A673 (cell line): ENCODE data around the gene P3H3. TPM values are rescaled to one million over a fixed set of nuclear protein-coding genes. Genes with fewer than 3 reads are reported as not detected.
A peak's percentile ranks its signal among the peaks of the same experiment; 100 is the strongest.
"Not testable (repeated sequence)": the region's sequence is repeated elsewhere in the genome, so short reads cannot be mapped to it uniquely, and the experiment has no call there.

Source experiments
- BruUV-seq: library from RNA; stranded (reverse); fragments of 400-500 nt; replicated peaks from 2 replicates; lab custom pipeline; 2021; lab: Mats Ljungman, UMichigan
- CTCF ChIA-PET: fragments of 300-600 bp; sonication (Branson Sonifier 250); formaldehyde crosslinking; loops from one replicate; lab custom pipeline; 2022; ENCODE audit warnings: antibody characterized with exemption; lab: Charles Lee
- POLR2A ChIA-PET: fragments of 300-600 bp; sonication (Branson Sonifier 250); formaldehyde crosslinking; loops from one replicate; lab custom pipeline; 2022; ENCODE audit warnings: antibody characterized with exemption; ENCODE audit not compliant: low non-redundant PET; lab: Charles Lee
- DNase-seq: peaks from one replicate; pipeline ENCODE4 v3.0.0-alpha.2; 2015; ENCODE audit warnings: low spot score
- H3K27ac ChIP-seq: fragments of 200-600 bp; sonication (generic); 2 replicates; pipeline ENCODE4 v1.5.1; 2016; ENCODE audit warnings: mixed run types, low read depth, mild to moderate bottlenecking, mixed read lengths, antibody characterized with exemption, low read length; ENCODE audit not compliant: poor library complexity, severe bottlenecking
- H3K27me3 ChIP-seq: fragments of 200-600 bp; sonication (generic); replicated peaks from 2 replicates; pipeline ENCODE4 v1.6.1; 2017; ENCODE audit warnings: mixed run types, low read depth, mild to moderate bottlenecking, mixed read lengths, antibody characterized with exemption, low read length; ENCODE audit not compliant: insufficient read depth, poor library complexity
- H3K36me3 ChIP-seq: fragments of 200-600 bp; sonication (generic); 2 replicates; pipeline ENCODE4 v1.6.1; 2016; ENCODE audit warnings: mixed run types, mild to moderate bottlenecking, mixed read lengths, antibody characterized with exemption, low read length; ENCODE audit not compliant: insufficient read depth, poor library complexity, severe bottlenecking
- H3K4me1 ChIP-seq: fragments of 200-600 bp; sonication (generic); 2 replicates; pipeline ENCODE4 v1.6.1; 2017; ENCODE audit warnings: mixed run types, mild to moderate bottlenecking, mixed read lengths, antibody characterized with exemption, low read length; ENCODE audit not compliant: insufficient read depth, poor library complexity, severe bottlenecking
- H3K4me3 ChIP-seq: fragments of 200-600 bp; sonication (generic); 2 replicates; pipeline ENCODE4 v1.5.1; 2016; ENCODE audit warnings: low read depth, mixed run types, mild to moderate bottlenecking, mixed read lengths, low read length; ENCODE audit not compliant: poor library complexity, severe bottlenecking
- H3K9me3 ChIP-seq: fragments of 200-600 bp; sonication (generic); 2 replicates; pipeline ENCODE4 v1.6.1; 2016; ENCODE audit warnings: mixed run types, low read depth, mild to moderate bottlenecking, mixed read lengths, antibody characterized with exemption, low read length; ENCODE audit not compliant: poor library complexity, severe bottlenecking
- CTCF ChIP-seq: fragments of 300-800, 200-600 bp; sonication (generic); conservative IDR thresholded peaks from 2 replicates; pipeline ENCODE4 v1.5.1; 2017; ENCODE audit warnings: low read depth, mild to moderate bottlenecking, antibody characterized with exemption, low read length, moderate library complexity, mixed read lengths
- EZH2 ChIP-seq: fragments of 200-600 bp; sonication (generic); IDR thresholded peaks from 2 replicates; pipeline ENCODE4 v1.6.1; 2017; ENCODE audit warnings: borderline replicate concordance, low read depth, mild to moderate bottlenecking, mixed read lengths, antibody characterized with exemption, low read length; ENCODE audit not compliant: poor library complexity, severe bottlenecking
- intact Hi-C: fragments of 100-400 bp; cut with micrococcal nuclease; formaldehyde crosslinking; loops from one replicate; pipeline ENCODE4 v1.10.0; 2022; ENCODE audit not compliant: unreplicated experiment
- total RNA-seq: library from RNA; stranded (reverse); gene quantifications from 2 replicates; pipeline ENCODE4 v1.2.3, GENCODE V29; 2021

P3H3 gene
- total RNA-seq, 1 experiment from 2014 or later = 45.3 TPM

GRCh38 chr12:6872073-6873048 lies 44.2 kb downstream of the P3H3 start:
- TF ChIP-seq CTCF = peak; percentile 97
- no peak for TF ChIP-seq EZH2
- ChIA-PET CTCF (interaction anchor here (0.6 to 2.3 kb wide), 12 partner anchors 10 to 118 kb away, joined by 3 to 13 read pairs (median 4); partner anchors contain the start of genes CDCA3, ENO2 and USP5), POLR2A (interaction anchor here (0.5 to 0.7 kb wide), 4 partner anchors 19 to 236 kb away, joined by 3 to 10 read pairs (median 3); partner anchors contain the start of gene ZNF384)
- H3K27me3 ChIP-seq = no peaks in the 10 kb centered on the region
- intact Hi-C loops = loop anchor here (2.0 to 5.0 kb wide), 4 partner anchors 18 to 240 kb away; partner anchors contain the start of gene LRRC23
- H3K4me3 ChIP-seq = peak overlapping the region; percentile 75
- peaks cover 23% of the 10 kb centered on the region for H3K4me1 ChIP-seq
- BruUV-seq = TSS peak; percentile 66
- H3K9me3 ChIP-seq = no peaks in the 10 kb centered on the region
- peaks cover 34% of the 10 kb centered on the region for H3K36me3 ChIP-seq
- peak overlapping the region; percentile 74 for H3K27ac ChIP-seq
- peak; percentile 90 for DNase-seq

- DNase-seq = peak; percentile 98
- no TSS peak for BruUV-seq
- Histone ChIP-seq H3K4me3 (peak within 1 kb of the TSS; percentile 75), H3K9me3 (no peaks in the 10 kb centered on the region), H3K27ac (peak within 1 kb of the TSS; percentile 74), H3K36me3 (peaks cover 32% of the 10 kb centered on the region), H3K27me3 (no peaks in the 10 kb centered on the region), H3K4me1 (peaks cover 22% of the 10 kb centered on the region)
- no peak for TF ChIP-seq EZH2
- no peak for TF ChIP-seq CTCF
- CTCF ChIA-PET = interaction anchor here (0.6 to 2.3 kb wide), 10 partner anchors 9 to 119 kb away, joined by 3 to 13 read pairs (median 5); partner anchors contain the start of genes CDCA3, ENO2 and USP5
- intact Hi-C loops = loop anchor here (2.0 to 5.0 kb wide), 4 partner anchors 17 to 239 kb away; partner anchors contain the start of gene LRRC23
- POLR2A ChIA-PET = interaction anchor here (0.5 to 0.7 kb wide), 3 partner anchors 184 to 235 kb away, joined by 3 to 10 read pairs (median 3); partner anchors contain the start of gene ZNF384
Measured at GRCh38 chr12:6873094-6874014, 45.1 kb downstream of the P3H3 start, which contains the start of gene SPSB2. Gene SPSB2 (minus strand): TSS chr12:6873303. CDS start chr12:6872901, 402 bp downstream.

- H3K4me1 ChIP-seq = peaks cover 15% of the 10 kb centered on the region
- CTCF ChIA-PET = interaction anchor here (1.2 kb wide), 1 partner anchor 64 kb away, joined by 4 read pairs; no protein-coding TSS in a partner anchor
- DNase-seq, BruUV-seq, H3K9me3 ChIP-seq, POLR2A ChIA-PET, H3K27me3 ChIP-seq: not testable (repeated sequence)
- H3K4me3 ChIP-seq = peak overlapping the region; percentile 75
- peak overlapping the region; percentile 74 for H3K27ac ChIP-seq
- H3K36me3 ChIP-seq = peaks cover 26% of the 10 kb centered on the region
- intact Hi-C loops = loop anchor here (5.0 kb wide), 2 partner anchors 63 to 238 kb away; no protein-coding TSS in a partner anchor
Measured at GRCh38 chr12:6874015-6874368, 45.8 kb downstream of the P3H3 start.

GRCh38 chr12:6879824-6880223 lies 51.6 kb downstream of the P3H3 start:
- H3K27ac ChIP-seq, H3K36me3 ChIP-seq, H3K4me3 ChIP-seq, BruUV-seq, POLR2A ChIA-PET, CTCF ChIA-PET, H3K9me3 ChIP-seq, H3K4me1 ChIP-seq, DNase-seq, H3K27me3 ChIP-seq: not testable (repeated sequence)
- intact Hi-C loops = loop anchor here (5.0 kb wide), 1 partner anchor 852 kb away; no protein-coding TSS in a partner anchor
